ENCODE data around the gene MAGEA4. TPM values are rescaled to one million over a fixed set of nuclear protein-coding genes. Genes with fewer than 3 reads are reported as not detected.

The MAGEA4 gene
- total and polyA plus RNA-seq, 2 donors (not counting 3 experiments of a cell fraction or from before 2014, with no cell fraction given) = not detected

DNA sequence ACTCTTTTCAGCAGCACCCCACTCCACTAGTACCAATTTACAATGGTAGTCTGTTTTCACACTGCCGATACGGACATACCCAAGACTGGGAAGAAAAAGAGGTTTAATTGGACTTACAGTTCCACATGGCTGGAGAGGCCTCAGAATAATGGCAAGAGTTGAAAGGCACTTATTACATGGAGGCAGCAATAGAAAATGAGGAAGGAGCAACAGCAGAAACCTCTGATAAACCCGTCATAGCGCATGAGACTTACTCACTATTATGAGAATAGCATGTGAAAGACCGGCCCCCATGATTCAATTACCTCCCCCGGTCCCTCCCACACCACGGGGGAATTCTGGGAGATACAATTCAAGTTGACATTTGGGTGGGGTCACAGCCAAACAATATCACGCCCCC is 34.1 kb upstream of the MAGEA4 start:
- FAIRE-seq = no peak
- no peak for DNase-seq (ENCODE audit: low read depth, low spot score)
- BruUV-seq (replicated peaks) = no TSS peak

More for the DNA sequence above, 34.1 kb upstream of the MAGEA4 start:
- Histone ChIP-seq H4K20me1 (replicated peaks; ENCODE audit: control insufficient read depth, extremely low read depth, insufficient read depth, low read length) (no peaks in the 10 kb centered on the region), H3K9me3 (replicated peaks; ENCODE audit: control insufficient read depth, insufficient read depth, low read length) (no peaks in the 10 kb centered on the region), H3K9ac (replicated peaks; ENCODE audit: extremely low read depth, insufficient read depth, low read length) (no peak overlapping the region), H3K4me1 (ENCODE audit: control insufficient read depth, extremely low read depth, insufficient read depth, low read length) (no peaks in the 10 kb centered on the region), H3K27ac (ENCODE audit: insufficient read depth, low read depth, low read length) (no peak overlapping the region), H3K4me3 (replicated peaks in 1 of 3; ENCODE audit: insufficient read depth in 1 of 3, low read depth in 1 of 3, low read length in 3 of 3) (no peak overlapping the region), H2AFZ (ENCODE audit: low read depth, low read length) (no peak overlapping the region), H3K4me2 (ENCODE audit: insufficient read depth, low read length) (no peak overlapping the region), H3K9me1 (replicated peaks; ENCODE audit: control insufficient read depth, extremely low read depth, insufficient read depth, low read length) (no peaks in the 10 kb centered on the region), H3K27me3 (ENCODE audit: control insufficient read depth in 2 of 2, insufficient read depth in 2 of 2, low read length in 2 of 2) (no peaks in the 10 kb centered on the region), H3K79me2 (ENCODE audit: control insufficient read depth, insufficient read depth, low read length) (no peaks in the 10 kb centered on the region), H3K36me3 (ENCODE audit: control insufficient read depth in 2 of 2, extremely low read depth in 1 of 2, insufficient read depth in 2 of 2, low read length in 2 of 2) (no peaks in the 10 kb centered on the region)
- CTCF ChIA-PET = no interaction called here
- intact Hi-C loops (cut with micrococcal nuclease) (no loop called here), dilution Hi-C loops (cut with MboI; ENCODE audit: extremely low pct_ligation_motif_present, low sequenced_read_pairs) (no loop called here)
- POLR2A ChIA-PET = no interaction called here
- TF ChIP-seq POLR2A (IDR thresholded peaks at IDR 0.05; ENCODE audit: low read depth, low read length) = no peak
- TF ChIP-seq FOS (IDR thresholded peaks at IDR 0.05; ENCODE audit: borderline replicate concordance, insufficient read depth, low read length) = no peak
- TF ChIP-seq EZH2 (IDR thresholded peaks at IDR 0.05; ENCODE audit: borderline replicate concordance, low read depth, low read length, severe bottlenecking) = no peak
- TF ChIP-seq, protein P1, sequence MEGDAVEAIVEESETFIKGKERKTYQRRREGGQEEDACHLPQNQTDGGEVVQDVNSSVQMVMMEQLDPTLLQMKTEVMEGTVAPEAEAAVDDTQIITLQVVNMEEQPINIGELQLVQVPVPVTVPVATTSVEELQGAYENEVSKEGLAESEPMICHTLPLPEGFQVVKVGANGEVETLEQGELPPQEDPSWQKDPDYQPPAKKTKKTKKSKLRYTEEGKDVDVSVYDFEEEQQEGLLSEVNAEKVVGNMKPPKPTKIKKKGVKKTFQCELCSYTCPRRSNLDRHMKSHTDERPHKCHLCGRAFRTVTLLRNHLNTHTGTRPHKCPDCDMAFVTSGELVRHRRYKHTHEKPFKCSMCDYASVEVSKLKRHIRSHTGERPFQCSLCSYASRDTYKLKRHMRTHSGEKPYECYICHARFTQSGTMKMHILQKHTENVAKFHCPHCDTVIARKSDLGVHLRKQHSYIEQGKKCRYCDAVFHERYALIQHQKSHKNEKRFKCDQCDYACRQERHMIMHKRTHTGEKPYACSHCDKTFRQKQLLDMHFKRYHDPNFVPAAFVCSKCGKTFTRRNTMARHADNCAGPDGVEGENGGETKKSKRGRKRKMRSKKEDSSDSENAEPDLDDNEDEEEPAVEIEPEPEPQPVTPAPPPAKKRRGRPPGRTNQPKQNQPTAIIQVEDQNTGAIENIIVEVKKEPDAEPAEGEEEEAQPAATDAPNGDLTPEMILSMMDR (IDR thresholded peaks at IDR 0.05; ENCODE audit: extremely low read depth in 1 of 2, insufficient read depth in 1 of 2, low read depth in 1 of 2, low read length in 2 of 2) = no peak
- no peak for TF ChIP-seq POLR2AphosphoS5 (IDR thresholded peaks at IDR 0.05; ENCODE audit: insufficient read depth, low read depth, low read length)
- no peak for TF ChIP-seq GATA2 (IDR thresholded peaks at IDR 0.05; ENCODE audit: insufficient read depth, insufficient read length, low read depth, low read length)
- TF ChIP-seq JUN (IDR thresholded peaks at IDR 0.05; ENCODE audit: borderline replicate concordance, insufficient read depth, insufficient read length, low read depth) = no peak
- TF ChIP-seq, protein P2, sequence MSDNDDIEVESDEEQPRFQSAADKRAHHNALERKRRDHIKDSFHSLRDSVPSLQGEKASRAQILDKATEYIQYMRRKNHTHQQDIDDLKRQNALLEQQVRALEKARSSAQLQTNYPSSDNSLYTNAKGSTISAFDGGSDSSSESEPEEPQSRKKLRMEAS (IDR thresholded peaks at IDR 0.05; ENCODE audit: insufficient read depth, insufficient read length) = no peak
- no peak for TF ChIP-seq MYC (IDR thresholded peaks at IDR 0.05; ENCODE audit: low read depth, low read length)
